NAMALWA (cell line): Measurements from ENCODE around the gene LSM4.

Source experiments
- DNase-seq: peaks from one replicate; pipeline ENCODE4 v3.0.0-alpha.2; 2015; ENCODE audit warnings: low spot score

The LSM4 gene

GRCh38 chr19:18292810-18293641 is 29.9 kb downstream of the LSM4 start:
- DNase-seq, result peak; percentile 32

- no peak for DNase-seq
Observed at GRCh38 chr19:18292462-18292809, 30.4 kb downstream of the LSM4 start.

- peak; percentile 72 for DNase-seq
Observed at GRCh38 chr19:18291590-18292461, 31.1 kb downstream of the LSM4 start.

GRCh38 chr19:18291019-18291524 is 31.8 kb downstream of the LSM4 start:
- DNase-seq, result no peak

- peak; percentile 47 for DNase-seq
Observed at GRCh38 chr19:18290302-18291018, 32.4 kb downstream of the LSM4 start.

- DNase-seq, result no peak
Observed at GRCh38 chr19:18289471-18290301, 33.2 kb downstream of the LSM4 start.

- no peak for DNase-seq
Observed at GRCh38 chr19:18287836-18288772, 34.8 kb downstream of the LSM4 start.

GRCh38 chr19:18286973-18287635 is 35.8 kb downstream of the LSM4 start:
- DNase-seq, result no peak

- DNase-seq, result no peak
Observed at GRCh38 chr19:18284712-18285360, 38.0 kb downstream of the LSM4 start.

GRCh38 chr19:18283338-18283737 is 39.5 kb downstream of the LSM4 start:
- DNase-seq, result no peak

- no peak for DNase-seq
Observed at GRCh38 chr19:18282788-18283141, 40.1 kb downstream of the LSM4 start.

- DNase-seq, result no peak
Observed at GRCh38 chr19:18282021-18282787, 40.7 kb downstream of the LSM4 start.

GRCh38 chr19:18281082-18282020 is 41.5 kb downstream of the LSM4 start, which contains the start of gene JUND:
JUND (minus strand) TSS chr19:18281622; CDS start chr19:18281484, 138 bp downstream.
- DNase-seq, result peak; percentile 98

GRCh38 chr19:18280247-18281081 is 42.4 kb downstream of the LSM4 start:
- DNase-seq, result peak; percentile 93

GRCh38 chr19:18279516-18280246 is 43.2 kb downstream of the LSM4 start:
- peak; percentile 95 for DNase-seq

GRCh38 chr19:18279266-18279515 is 43.7 kb downstream of the LSM4 start:
- DNase-seq, result no peak
